ENCODE results near the gene ASXL1.
A peak's percentile ranks its signal among the peaks of the same experiment; 100 is the strongest.

The ASXL1 gene

DNA sequence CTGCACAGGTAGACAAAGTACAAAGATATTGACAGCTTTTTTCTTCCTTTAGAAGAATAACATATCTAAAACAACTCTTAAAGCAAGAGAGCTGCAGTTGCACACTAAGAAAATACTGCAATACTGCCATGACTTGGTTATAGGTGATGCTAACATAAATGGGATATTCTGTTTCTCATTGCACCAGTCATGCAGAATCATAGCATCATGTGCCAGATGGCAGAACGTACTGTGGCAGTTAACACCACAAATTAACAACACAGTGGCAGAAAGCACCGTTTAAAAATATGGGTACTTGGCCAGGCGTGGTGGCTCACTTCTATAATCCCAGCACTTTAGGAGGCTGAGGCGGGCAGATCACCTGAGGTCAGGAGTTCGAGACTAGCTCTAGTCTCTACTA is 7.4 kb downstream of the ASXL1 start:
- H4K20me1 ChIP-seq (ENCODE audit: insufficient read depth, low read length), result no peaks in the 10 kb centered on the region
- H3K9ac ChIP-seq (ENCODE audit: low read length), result no peak overlapping the region
- H3K36me3 ChIP-seq (ENCODE audit: insufficient read depth, low read length), result peaks cover 50% of the 10 kb centered on the region
- H3K27me3 ChIP-seq (ENCODE audit: insufficient read depth, low read length), result no peaks in the 10 kb centered on the region
- H3K4me2 ChIP-seq (ENCODE audit: low read length), result peak overlapping the region; percentile 86
- TF ChIP-seq CTCF (IDR thresholded peaks at IDR 0.05; ENCODE audit: low read length) (no peak), EZH2 (IDR thresholded peaks at IDR 0.05; ENCODE audit: borderline replicate concordance, low read length) (no peak)
- no peak overlapping the region for H2AFZ ChIP-seq (ENCODE audit: low read length)
- peak overlapping the region; percentile 24 for H3K4me3 ChIP-seq (ENCODE audit: low read depth, low read length, poor library complexity, severe bottlenecking)
- peaks cover 88% of the 10 kb centered on the region for H3K4me1 ChIP-seq (ENCODE audit: insufficient read depth, low read length, severe bottlenecking)
- no peaks in the 10 kb centered on the region for H3K9me2 ChIP-seq (ENCODE audit: low read depth, low read length)
- H3K79me2 ChIP-seq (ENCODE audit: insufficient read depth, low read length), result peaks cover 98% of the 10 kb centered on the region
- H3K9me3 ChIP-seq (ENCODE audit: low read length), result no peaks in the 10 kb centered on the region
- peak overlapping the region; percentile 90 for H3K27ac ChIP-seq (ENCODE audit: low read depth, low read length, poor library complexity, severe bottlenecking)
- H3F3A ChIP-seq (ENCODE audit: insufficient read depth, low read length), result 0 out of 2 replicates have a peak, but pooled peaks cover 4% of the 10 kb centered on the region

GRCh38 chr20:32366380-32366779 is 8.2 kb downstream of the ASXL1 start:
- peaks cover 98% of the 10 kb centered on the region for H3K79me2 ChIP-seq (ENCODE audit: insufficient read depth, low read length)
- H3K9me3 ChIP-seq (ENCODE audit: low read length), result no peaks in the 10 kb centered on the region
- H2AFZ ChIP-seq (ENCODE audit: low read length), result no peak overlapping the region
- TF ChIP-seq CTCF (IDR thresholded peaks at IDR 0.05; ENCODE audit: low read length) (no peak), EZH2 (IDR thresholded peaks at IDR 0.05; ENCODE audit: borderline replicate concordance, low read length) (no peak)
- H3K27me3 ChIP-seq (ENCODE audit: insufficient read depth, low read length), result no peaks in the 10 kb centered on the region
- no peak overlapping the region; the same call in 1 of the 2 replicates for H3K9ac ChIP-seq (ENCODE audit: low read length)
- 0 out of 2 replicates have a peak, but pooled peaks cover 4% of the 10 kb centered on the region for H3F3A ChIP-seq (ENCODE audit: insufficient read depth, low read length)
- H3K4me3 ChIP-seq (ENCODE audit: low read depth, low read length, poor library complexity, severe bottlenecking), result peak overlapping the region; percentile 24
- H3K4me1 ChIP-seq (ENCODE audit: insufficient read depth, low read length, severe bottlenecking), result peaks cover 81% of the 10 kb centered on the region
- no peaks in the 10 kb centered on the region for H4K20me1 ChIP-seq (ENCODE audit: insufficient read depth, low read length)
- peaks cover 52% of the 10 kb centered on the region for H3K36me3 ChIP-seq (ENCODE audit: insufficient read depth, low read length)
- peak overlapping the region; percentile 86 for H3K4me2 ChIP-seq (ENCODE audit: low read length)
- no peaks in the 10 kb centered on the region for H3K9me2 ChIP-seq (ENCODE audit: low read depth, low read length)
- H3K27ac ChIP-seq (ENCODE audit: low read depth, low read length, poor library complexity, severe bottlenecking), result peak overlapping the region; percentile 90

DNA sequence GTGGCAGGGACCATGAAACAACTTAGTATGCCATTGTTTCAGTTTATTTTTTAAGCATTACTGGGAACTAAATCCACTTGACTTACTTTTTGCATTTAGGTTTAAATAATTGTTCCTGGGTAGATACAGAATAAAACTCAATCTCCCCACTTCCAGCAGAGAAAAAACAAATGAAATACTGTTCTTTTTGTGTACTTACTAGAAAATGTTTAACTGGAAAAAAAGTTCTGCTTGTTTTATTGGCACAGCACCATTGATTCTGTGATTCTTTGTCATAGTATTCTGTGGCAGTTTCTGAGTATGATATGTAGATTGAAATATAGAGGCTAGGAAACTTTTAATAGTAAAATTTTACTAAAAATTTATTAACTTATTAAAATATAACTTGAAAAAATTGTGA is 10.2 kb downstream of the ASXL1 start:
- peak overlapping the region; percentile 90 for H3K27ac ChIP-seq (ENCODE audit: low read depth, low read length, poor library complexity, severe bottlenecking)
- H3K9me3 ChIP-seq (ENCODE audit: low read length), result no peaks in the 10 kb centered on the region
- H2AFZ ChIP-seq (ENCODE audit: low read length), result no peak overlapping the region
- 0 out of 2 replicates have a peak, but pooled peaks cover 4% of the 10 kb centered on the region for H3F3A ChIP-seq (ENCODE audit: insufficient read depth, low read length)
- H3K79me2 ChIP-seq (ENCODE audit: insufficient read depth, low read length), result peaks cover 93% of the 10 kb centered on the region
- H3K4me3 ChIP-seq (ENCODE audit: low read depth, low read length, poor library complexity, severe bottlenecking), result no peak overlapping the region
- H3K9me2 ChIP-seq (ENCODE audit: low read depth, low read length), result no peaks in the 10 kb centered on the region
- H3K27me3 ChIP-seq (ENCODE audit: insufficient read depth, low read length), result no peaks in the 10 kb centered on the region
- H3K9ac ChIP-seq (ENCODE audit: low read length), result no peak overlapping the region
- peaks cover 69% of the 10 kb centered on the region for H3K36me3 ChIP-seq (ENCODE audit: insufficient read depth, low read length)
- H3K4me2 ChIP-seq (ENCODE audit: low read length), result peak overlapping the region; percentile 46; the same call in 1 of the 2 replicates
- TF ChIP-seq EZH2 (IDR thresholded peaks at IDR 0.05; ENCODE audit: borderline replicate concordance, low read length) (no peak), CTCF (IDR thresholded peaks at IDR 0.05; ENCODE audit: low read length) (no peak)
- H3K4me1 ChIP-seq (ENCODE audit: insufficient read depth, low read length, severe bottlenecking), result peaks cover 63% of the 10 kb centered on the region
- 0 out of 2 replicates have a peak, but pooled peaks cover 2% of the 10 kb centered on the region for H4K20me1 ChIP-seq (ENCODE audit: insufficient read depth, low read length)
